22Rv1 (cell line): Measurements from ENCODE around the gene IER5.

Experiments
- ZFX ChIP-seq: fragments of 450-650 bp; IDR thresholded peaks from 2 replicates; pipeline ENCODE4 v1.6.1; 2017; ENCODE audit warnings: antibody characterized with exemption, borderline replicate concordance
- TF ChIP-seq, protein P1 (sequence below): fragments of 450-650 bp; IDR thresholded peaks from 2 replicates; pipeline ENCODE4 v1.5.1; 2017; ENCODE audit warnings: mild to moderate bottlenecking

GRCh38 chr1:181079382-181079781 lies 9.1 kb upstream of the IER5 start:
- TF ChIP-seq, protein P1, sequence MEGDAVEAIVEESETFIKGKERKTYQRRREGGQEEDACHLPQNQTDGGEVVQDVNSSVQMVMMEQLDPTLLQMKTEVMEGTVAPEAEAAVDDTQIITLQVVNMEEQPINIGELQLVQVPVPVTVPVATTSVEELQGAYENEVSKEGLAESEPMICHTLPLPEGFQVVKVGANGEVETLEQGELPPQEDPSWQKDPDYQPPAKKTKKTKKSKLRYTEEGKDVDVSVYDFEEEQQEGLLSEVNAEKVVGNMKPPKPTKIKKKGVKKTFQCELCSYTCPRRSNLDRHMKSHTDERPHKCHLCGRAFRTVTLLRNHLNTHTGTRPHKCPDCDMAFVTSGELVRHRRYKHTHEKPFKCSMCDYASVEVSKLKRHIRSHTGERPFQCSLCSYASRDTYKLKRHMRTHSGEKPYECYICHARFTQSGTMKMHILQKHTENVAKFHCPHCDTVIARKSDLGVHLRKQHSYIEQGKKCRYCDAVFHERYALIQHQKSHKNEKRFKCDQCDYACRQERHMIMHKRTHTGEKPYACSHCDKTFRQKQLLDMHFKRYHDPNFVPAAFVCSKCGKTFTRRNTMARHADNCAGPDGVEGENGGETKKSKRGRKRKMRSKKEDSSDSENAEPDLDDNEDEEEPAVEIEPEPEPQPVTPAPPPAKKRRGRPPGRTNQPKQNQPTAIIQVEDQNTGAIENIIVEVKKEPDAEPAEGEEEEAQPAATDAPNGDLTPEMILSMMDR, result no peak
- no peak for TF ChIP-seq ZFX
